Left ventricle myocardium inferior (tissue), 1 donor: Measurements from ENCODE around the gene UIMC1. TPM values are rescaled to one million over a fixed set of nuclear protein-coding genes. Genes with fewer than 3 reads are reported as not detected.

Experiments
- DNase-seq: peaks from one replicate; pipeline ENCODE4 v3.0.0-alpha.2; 2020
- H3K27ac ChIP-seq: fragments of 200-600 bp; replicated peaks from 2 replicates; pipeline ENCODE4 v1.8.0; 2021
- H3K27me3 ChIP-seq: fragments of 200-600 bp; 2 replicates; pipeline ENCODE4 v1.8.0; 2021; ENCODE audit warnings: low read depth
- H3K36me3 ChIP-seq: fragments of 200-600 bp; 2 replicates; pipeline ENCODE4 v1.8.0; 2021
- H3K4me1 ChIP-seq: fragments of 200-600 bp; 2 replicates; pipeline ENCODE4 v1.8.0; 2021
- H3K4me3 ChIP-seq: fragments of 200-600 bp; 2 replicates; pipeline ENCODE4 v1.8.0; 2021; ENCODE audit warnings: mild to moderate bottlenecking, moderate library complexity
- H3K9me3 ChIP-seq: fragments of 200-600 bp; replicated peaks from 2 replicates; pipeline ENCODE4 v1.8.0; 2021
- CTCF ChIP-seq: fragments of 200-600 bp; IDR thresholded peaks from 2 replicates; pipeline ENCODE4 v1.8.0; 2021; ENCODE audit warnings: antibody characterized with exemption, mild to moderate bottlenecking, borderline replicate concordance
- intact Hi-C: fragments of 100-400 bp; cut with micrococcal nuclease; formaldehyde crosslinking; loops from one replicate; pipeline ENCODE4 v1.11.0; 2022
- total RNA-seq: library from RNA; stranded (reverse); fragmentation: NEBNext Ultra II Directional; extraction: Animal tissue kit (Norgen Biotek cat#: 25700); gene quantifications from one replicate; pipeline ENCODE4 v1.2.1, GENCODE V29; 2021
- donor health status: DM: no; HTN: yes; CAD: no; lungs with severe emphysema.

UIMC1 gene
- total RNA-seq, 1 donor from 2014 or later: 30.7 TPM

DNA sequence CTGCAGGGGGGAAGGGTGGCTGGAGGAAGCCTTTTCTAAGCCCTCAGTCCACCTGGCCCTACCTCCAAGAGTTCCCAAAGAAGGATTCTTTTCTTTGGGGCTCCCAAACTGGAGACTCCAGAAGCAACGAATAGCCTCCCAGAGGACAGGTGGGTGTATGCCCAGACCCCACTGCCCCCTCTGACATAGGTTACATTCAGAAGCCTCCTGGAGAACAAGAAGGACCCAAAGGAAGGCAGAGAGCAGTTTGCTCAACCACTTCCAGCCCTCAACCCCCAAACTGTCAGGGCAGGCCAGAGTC is 117.8 kb downstream of the UIMC1 start:
- H3K27me3 ChIP-seq: peaks cover 10% of the 10 kb centered on the region
- H3K9me3 ChIP-seq: no peaks in the 10 kb centered on the region
- H3K36me3 ChIP-seq: no peaks in the 10 kb centered on the region
- H3K4me3 ChIP-seq: no peak overlapping the region
- DNase-seq: no peak
- TF ChIP-seq CTCF: no peak
- no peaks in the 10 kb centered on the region for H3K4me1 ChIP-seq
- intact Hi-C loops: no loop called here
- H3K27ac ChIP-seq: no peak overlapping the region

- H3K27me3 ChIP-seq: peaks cover 10% of the 10 kb centered on the region
- DNase-seq: no peak
- no peak overlapping the region for H3K27ac ChIP-seq
- no peaks in the 10 kb centered on the region for H3K4me1 ChIP-seq
- intact Hi-C loops: no loop called here
- H3K9me3 ChIP-seq: no peaks in the 10 kb centered on the region
- no peak for TF ChIP-seq CTCF
- H3K4me3 ChIP-seq: no peak overlapping the region
- H3K36me3 ChIP-seq: no peaks in the 10 kb centered on the region
These were observed 118.3 kb downstream of the UIMC1 start for GRCh38 chr5:176888016-176888864.

DNA sequence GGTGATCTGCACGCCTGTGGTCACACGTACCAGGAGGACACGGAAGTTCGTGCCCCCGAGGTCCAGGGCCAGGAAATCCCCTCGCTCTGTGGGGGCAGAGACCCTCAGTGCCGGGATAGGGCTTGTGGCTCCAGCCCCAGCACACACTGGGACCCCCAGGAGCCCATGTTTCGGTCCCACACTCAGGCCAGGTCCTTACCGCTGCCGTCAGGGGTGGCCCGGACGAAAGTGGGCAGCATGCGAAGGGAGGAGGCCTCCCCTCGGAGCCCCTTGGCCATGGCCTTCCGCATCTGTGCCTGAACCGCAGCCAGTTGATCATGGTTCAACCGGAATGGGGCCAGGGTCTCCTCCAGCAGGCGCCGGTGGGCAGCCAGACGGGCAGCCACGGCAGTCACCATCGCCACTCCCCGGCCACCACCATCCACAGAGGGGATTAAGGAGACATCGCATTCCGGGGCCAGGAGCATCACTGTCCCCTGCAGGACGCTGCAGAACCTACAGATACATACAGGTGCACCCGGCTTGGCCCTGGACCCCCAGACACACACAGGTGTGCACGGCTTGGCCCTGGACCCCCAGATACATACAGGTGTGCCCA is 119.2 kb downstream of the UIMC1 start:
- no peaks in the 10 kb centered on the region for H3K9me3 ChIP-seq
- H3K27me3 ChIP-seq: peaks cover 10% of the 10 kb centered on the region
- intact Hi-C loops: no loop called here
- H3K27ac ChIP-seq: no peak overlapping the region
- no peaks in the 10 kb centered on the region for H3K4me1 ChIP-seq
- TF ChIP-seq CTCF: no peak
- no peak for DNase-seq
- no peaks in the 10 kb centered on the region for H3K36me3 ChIP-seq
- H3K4me3 ChIP-seq: no peak overlapping the region

GRCh38 chr5:176886336-176887251 is 120.0 kb downstream of the UIMC1 start:
- H3K27ac ChIP-seq: no peak overlapping the region
- no peaks in the 10 kb centered on the region for H3K36me3 ChIP-seq
- intact Hi-C loops: no loop called here
- H3K4me3 ChIP-seq: no peak overlapping the region
- DNase-seq: no peak
- no peak for TF ChIP-seq CTCF
- H3K4me1 ChIP-seq: no peaks in the 10 kb centered on the region
- peaks cover 9% of the 10 kb centered on the region for H3K27me3 ChIP-seq
- no peaks in the 10 kb centered on the region for H3K9me3 ChIP-seq

- Histone ChIP-seq H3K27ac (no peak overlapping the region), H3K4me1 (no peaks in the 10 kb centered on the region), H3K9me3 (no peaks in the 10 kb centered on the region), H3K4me3 (no peak overlapping the region), H3K27me3 (peaks cover 1% of the 10 kb centered on the region), H3K36me3 (no peaks in the 10 kb centered on the region)
- TF ChIP-seq CTCF: no peak
- DNase-seq: no peak
- intact Hi-C loops: no loop called here
These were observed 122.0 kb downstream of the UIMC1 start for GRCh38 chr5:176884571-176884890.
